ENCODE measurements around the gene TRAPPC10. TPM values are rescaled to one million over a fixed set of nuclear protein-coding genes. Genes with fewer than 3 reads are reported as not detected.

The TRAPPC10 gene
- total RNA-seq, 1 donor from 2014 or later = 30.9 TPM

GRCh38 chr21:44049182-44049581 lies 37.1 kb downstream of the TRAPPC10 start:
- H3K4me3 ChIP-seq (ENCODE audit: low read depth, low read length) = no peak overlapping the region
- TF ChIP-seq CTCF (IDR thresholded peaks at IDR 0.05; ENCODE audit: insufficient read depth, low read length, poor library complexity, severe bottlenecking) = no peak
- peaks cover 1% of the 10 kb centered on the region for H3K36me3 ChIP-seq (ENCODE audit: control insufficient read depth, insufficient read depth, low read length)
- DNase-seq (ENCODE audit: low read depth) = no peak
- H3K27me3 ChIP-seq (ENCODE audit: control insufficient read depth, insufficient read depth, low read length) = no peaks in the 10 kb centered on the region

- no peak for TF ChIP-seq CTCF (IDR thresholded peaks at IDR 0.05; ENCODE audit: insufficient read depth, low read length, poor library complexity, severe bottlenecking)
- Histone ChIP-seq H3K36me3 (ENCODE audit: control insufficient read depth, insufficient read depth, low read length) (peaks cover 1% of the 10 kb centered on the region), H3K4me3 (ENCODE audit: low read depth, low read length) (no peak overlapping the region), H3K27me3 (ENCODE audit: control insufficient read depth, insufficient read depth, low read length) (no peaks in the 10 kb centered on the region)
- no peak for DNase-seq (ENCODE audit: low read depth)
Measured at GRCh38 chr21:44049606-44050005, 37.5 kb downstream of the TRAPPC10 start.

DNA sequence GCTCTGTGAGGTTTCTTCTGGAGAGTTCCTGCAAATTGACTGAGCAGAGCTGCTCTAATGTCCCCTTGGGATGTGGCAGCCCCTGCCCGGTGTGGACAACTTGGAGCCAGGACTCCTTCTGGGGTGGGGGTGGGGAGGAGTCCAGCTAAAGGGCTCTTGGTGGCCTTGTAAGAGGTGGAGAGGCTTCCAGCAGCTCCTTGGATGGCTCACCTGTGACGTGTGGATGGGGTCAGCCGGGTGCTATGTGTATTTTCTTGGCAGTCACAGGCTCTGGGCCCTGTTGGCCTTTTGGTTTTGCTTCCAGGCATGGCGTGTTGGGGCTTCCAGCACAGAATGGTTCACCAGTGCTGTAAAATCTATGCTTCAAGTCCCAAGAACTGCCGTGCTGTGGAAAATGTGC lies 38.2 kb downstream of the TRAPPC10 start:
- no peak for TF ChIP-seq CTCF (IDR thresholded peaks at IDR 0.05; ENCODE audit: insufficient read depth, low read length, poor library complexity, severe bottlenecking)
- H3K36me3 ChIP-seq (ENCODE audit: control insufficient read depth, insufficient read depth, low read length) = peaks cover 1% of the 10 kb centered on the region
- no peak overlapping the region for H3K4me3 ChIP-seq (ENCODE audit: low read depth, low read length)
- no peak for DNase-seq (ENCODE audit: low read depth)
- H3K27me3 ChIP-seq (ENCODE audit: control insufficient read depth, insufficient read depth, low read length) = no peaks in the 10 kb centered on the region

- Histone ChIP-seq H3K4me3 (ENCODE audit: low read depth, low read length) (no peak overlapping the region), H3K36me3 (ENCODE audit: control insufficient read depth, insufficient read depth, low read length) (peaks cover 1% of the 10 kb centered on the region), H3K27me3 (ENCODE audit: control insufficient read depth, insufficient read depth, low read length) (no peaks in the 10 kb centered on the region)
- DNase-seq (ENCODE audit: low read depth) = no peak
- no peak for TF ChIP-seq CTCF (IDR thresholded peaks at IDR 0.05; ENCODE audit: insufficient read depth, low read length, poor library complexity, severe bottlenecking)
Measured at GRCh38 chr21:44051462-44051941, 39.4 kb downstream of the TRAPPC10 start.

DNA sequence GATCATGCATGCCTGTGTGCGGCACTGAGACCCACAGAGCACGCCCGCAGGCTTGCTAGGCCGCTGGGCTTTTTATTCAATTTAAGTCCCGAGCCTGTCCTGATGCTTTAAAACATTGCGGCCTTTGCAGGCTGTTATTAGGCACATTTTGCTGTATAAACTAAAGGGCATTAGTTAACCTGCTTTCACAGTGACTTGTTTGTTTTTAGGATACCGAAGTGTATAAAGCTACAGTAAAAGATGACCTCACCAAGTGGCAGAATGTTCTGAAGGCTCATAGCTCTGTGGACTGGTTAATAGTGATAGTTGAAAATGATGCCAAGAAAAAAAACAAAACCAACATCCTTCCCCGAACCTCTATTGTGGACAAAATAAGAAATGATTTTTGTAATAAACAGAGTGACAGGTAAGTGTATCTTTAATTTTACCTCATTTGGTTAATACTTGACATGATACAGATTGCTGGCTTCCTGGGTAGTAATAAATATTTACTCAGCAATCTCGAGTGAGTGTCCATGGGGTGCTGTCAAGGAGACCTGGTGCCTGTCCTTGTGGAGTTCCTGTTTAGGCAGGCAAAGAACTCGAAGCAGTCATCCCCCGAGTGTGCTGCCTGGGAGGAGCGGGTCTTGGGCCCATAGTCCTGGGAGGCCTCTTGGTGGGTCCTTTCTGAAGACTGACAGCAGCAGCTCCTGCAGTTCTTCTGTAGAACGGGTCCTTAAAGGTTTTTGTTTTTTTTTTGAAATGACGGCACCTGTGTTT lies 40.1 kb downstream of the TRAPPC10 start:
- peaks cover 1% of the 10 kb centered on the region for H3K36me3 ChIP-seq (ENCODE audit: control insufficient read depth, insufficient read depth, low read length)
- no peaks in the 10 kb centered on the region for H3K27me3 ChIP-seq (ENCODE audit: control insufficient read depth, insufficient read depth, low read length)
- no peak overlapping the region for H3K4me3 ChIP-seq (ENCODE audit: low read depth, low read length)
- no peak for TF ChIP-seq CTCF (IDR thresholded peaks at IDR 0.05; ENCODE audit: insufficient read depth, low read length, poor library complexity, severe bottlenecking)
- no peak for DNase-seq (ENCODE audit: low read depth)

DNA sequence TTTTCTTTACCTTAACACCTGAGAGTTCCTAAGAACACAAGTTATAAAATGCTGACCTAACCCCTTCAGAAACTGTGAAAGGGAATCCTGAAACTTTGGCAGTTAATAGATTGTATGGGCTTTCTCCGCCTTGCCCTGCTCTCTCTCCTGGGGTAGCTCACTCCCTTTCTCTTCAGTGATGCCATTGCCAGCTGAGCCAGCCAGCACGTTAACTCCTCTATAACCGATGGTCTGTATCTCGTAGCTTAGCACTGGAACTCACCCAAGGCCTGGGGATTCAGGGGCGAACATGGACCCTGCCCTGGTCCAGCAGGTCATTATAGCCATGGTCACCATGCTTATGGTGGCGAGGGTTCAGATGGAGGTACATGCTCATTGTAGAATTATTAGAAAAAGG lies 40.7 kb downstream of the TRAPPC10 start:
- peaks cover 1% of the 10 kb centered on the region for H3K36me3 ChIP-seq (ENCODE audit: control insufficient read depth, insufficient read depth, low read length)
- TF ChIP-seq CTCF (IDR thresholded peaks at IDR 0.05; ENCODE audit: insufficient read depth, low read length, poor library complexity, severe bottlenecking) = no peak
- no peaks in the 10 kb centered on the region for H3K27me3 ChIP-seq (ENCODE audit: control insufficient read depth, insufficient read depth, low read length)
- H3K4me3 ChIP-seq (ENCODE audit: low read depth, low read length) = no peak overlapping the region
- DNase-seq (ENCODE audit: low read depth) = no peak
